IPS-20b (cell line): ENCODE results near the gene TFAM.

Experiments used
- H3K27ac ChIP-seq: one replicate; pipeline ENCODE4 v1.5.1; 2013; ENCODE audit warnings: low read length
- H3K27me3 ChIP-seq: 2 replicates; pipeline ENCODE4 v1.6.1; 2013; ENCODE audit warnings: mild to moderate bottlenecking, low read length, inconsistent platforms; ENCODE audit not compliant: insufficient read depth
- H3K36me3 ChIP-seq: 2 replicates; pipeline ENCODE4 v1.6.1; 2013; ENCODE audit warnings: low read depth, mild to moderate bottlenecking, inconsistent platforms, low read length, moderate library complexity; ENCODE audit not compliant: insufficient read depth
- H3K4me1 ChIP-seq: 2 replicates; pipeline ENCODE4 v1.6.1; 2013; ENCODE audit warnings: mild to moderate bottlenecking, control low read depth, inconsistent platforms, low read length, moderate library complexity; ENCODE audit not compliant: insufficient read depth
- H3K4me3 ChIP-seq: 2 replicates; pipeline ENCODE4 v1.5.1; 2013; ENCODE audit warnings: mild to moderate bottlenecking, low read length, inconsistent platforms
- H3K9ac ChIP-seq: 2 replicates; pipeline ENCODE4 v1.6.1; 2013; ENCODE audit warnings: low read depth, mild to moderate bottlenecking, inconsistent platforms, low read length, moderate library complexity
- H3K9me3 ChIP-seq: 2 replicates; pipeline ENCODE4 v1.6.1; 2013; ENCODE audit warnings: mild to moderate bottlenecking, low read depth, low read length, inconsistent platforms; ENCODE audit not compliant: insufficient read depth

Gene TFAM

DNA sequence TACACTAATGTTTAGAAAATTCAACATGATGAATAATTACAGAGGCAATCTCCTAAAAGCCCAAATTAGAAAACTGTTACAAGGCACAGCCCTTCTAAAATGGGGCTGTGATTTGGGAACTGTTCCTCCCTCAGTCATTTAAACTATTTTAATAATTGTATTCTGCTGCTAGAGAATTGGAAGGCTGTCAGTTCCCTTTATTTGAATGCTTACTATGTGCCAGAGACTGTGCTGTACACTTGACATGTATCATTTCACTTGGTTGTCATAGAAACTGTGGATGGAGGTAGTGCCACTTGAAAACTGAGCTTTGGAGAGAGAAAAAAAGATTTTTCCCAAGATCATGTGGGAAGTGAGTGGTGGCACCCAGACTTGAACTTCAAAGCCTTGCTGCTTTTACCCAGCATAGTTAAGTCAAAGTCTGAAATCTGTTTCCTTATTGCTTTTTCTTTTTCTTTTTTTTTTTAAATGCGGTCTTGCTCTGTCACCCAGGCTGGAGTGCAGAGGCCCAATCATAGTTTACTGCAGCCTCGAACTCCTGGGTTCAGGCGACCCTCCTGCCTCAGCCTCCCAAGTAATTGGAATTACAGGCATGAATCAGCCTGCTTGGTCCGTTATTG, 26.8 kb upstream of the TFAM start:
- H3K4me1 ChIP-seq, result no peaks in the 10 kb centered on the region
- H3K36me3 ChIP-seq, result peaks cover 10% of the 10 kb centered on the region
- no peak overlapping the region for H3K27ac ChIP-seq

GRCh38 chr10:58358947-58359346, 26.3 kb upstream of the TFAM start:
- Histone ChIP-seq H3K9me3 (no peaks in the 10 kb centered on the region), H3K9ac (no peak overlapping the region), H3K4me3 (no peak overlapping the region), H3K27ac (no peak overlapping the region), H3K27me3 (no peaks in the 10 kb centered on the region), H3K4me1 (no peaks in the 10 kb centered on the region), H3K36me3 (peaks cover 15% of the 10 kb centered on the region)

More for the DNA sequence above, 26.8 kb upstream of the TFAM start:
- no peak overlapping the region for H3K9ac ChIP-seq
- no peaks in the 10 kb centered on the region for H3K27me3 ChIP-seq
- H3K9me3 ChIP-seq, result no peaks in the 10 kb centered on the region
- no peak overlapping the region for H3K4me3 ChIP-seq

DNA sequence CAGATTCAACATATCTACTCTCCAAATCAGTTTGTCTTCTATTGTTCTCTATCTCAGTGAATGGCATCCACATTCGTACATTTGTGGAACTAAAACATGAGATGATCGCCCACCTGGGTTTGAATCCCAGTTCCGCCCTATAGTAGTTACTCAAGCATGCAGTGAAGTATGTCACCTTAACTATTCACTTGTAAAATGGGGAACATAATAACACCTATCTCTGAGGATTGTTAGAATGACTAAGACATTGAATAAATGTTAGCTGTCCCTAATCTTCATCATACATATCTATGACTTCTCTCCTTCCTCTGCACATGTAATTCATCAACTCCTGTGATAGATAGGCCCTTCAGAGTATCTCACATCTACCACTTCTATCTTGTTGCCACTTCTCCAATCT, 25.7 kb upstream of the TFAM start:
- Histone ChIP-seq H3K27me3 (no peaks in the 10 kb centered on the region), H3K4me1 (no peaks in the 10 kb centered on the region), H3K36me3 (peaks cover 19% of the 10 kb centered on the region), H3K9ac (no peak overlapping the region), H3K27ac (no peak overlapping the region), H3K4me3 (no peak overlapping the region), H3K9me3 (no peaks in the 10 kb centered on the region)

GRCh38 chr10:58360412-58361004, 24.7 kb upstream of the TFAM start:
- Histone ChIP-seq H3K36me3 (peaks cover 28% of the 10 kb centered on the region), H3K27me3 (no peaks in the 10 kb centered on the region), H3K27ac (no peak overlapping the region), H3K9ac (no peak overlapping the region), H3K4me1 (no peaks in the 10 kb centered on the region), H3K9me3 (no peaks in the 10 kb centered on the region), H3K4me3 (no peak overlapping the region)

GRCh38 chr10:58361353-58361752, 23.9 kb upstream of the TFAM start:
- H3K4me3 ChIP-seq, result no peak overlapping the region
- H3K4me1 ChIP-seq, result no peaks in the 10 kb centered on the region
- H3K27ac ChIP-seq, result no peak overlapping the region
- H3K36me3 ChIP-seq, result peaks cover 28% of the 10 kb centered on the region
- H3K9me3 ChIP-seq, result no peaks in the 10 kb centered on the region
- H3K27me3 ChIP-seq, result no peaks in the 10 kb centered on the region
- H3K9ac ChIP-seq, result no peak overlapping the region

DNA sequence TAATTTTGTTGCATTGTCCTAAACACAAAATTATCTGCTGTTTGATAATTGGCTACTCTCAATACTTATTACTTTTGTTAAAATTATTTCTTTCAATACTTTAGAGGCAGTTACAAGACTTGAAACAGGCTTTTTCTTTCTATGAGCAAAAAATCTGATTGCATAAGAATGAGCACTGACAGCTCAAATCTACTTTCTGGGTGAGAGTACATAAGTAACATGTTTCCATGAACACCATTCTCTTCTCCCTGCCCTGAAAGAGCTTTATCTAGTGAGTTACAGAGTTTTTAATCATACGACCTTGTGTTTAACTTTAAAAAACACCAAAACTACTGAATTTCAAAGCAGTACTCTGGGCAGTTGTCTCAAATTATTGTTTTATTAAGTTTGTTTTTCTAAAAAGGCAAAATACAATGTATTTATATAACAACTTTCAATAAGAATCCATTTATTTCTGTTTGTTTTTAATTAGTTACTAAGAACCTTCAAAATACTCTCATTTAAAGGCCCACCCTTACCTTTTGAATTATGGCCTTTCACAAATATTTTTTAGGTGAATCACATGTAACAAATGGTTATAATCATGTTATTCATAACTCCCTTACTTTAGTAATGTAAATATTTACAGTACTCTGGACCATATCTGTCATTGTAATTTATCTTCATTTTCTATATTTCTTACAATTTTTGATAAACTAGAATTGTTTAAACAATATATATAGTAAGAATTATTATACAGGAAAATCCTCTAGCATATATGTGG, 23.0 kb upstream of the TFAM start:
- Histone ChIP-seq H3K9me3 (no peaks in the 10 kb centered on the region), H3K9ac (no peak overlapping the region), H3K27me3 (no peaks in the 10 kb centered on the region), H3K27ac (no peak overlapping the region), H3K4me3 (no peak overlapping the region), H3K4me1 (no peaks in the 10 kb centered on the region), H3K36me3 (peaks cover 28% of the 10 kb centered on the region)

- H3K27ac ChIP-seq, result no peak overlapping the region
- H3K4me3 ChIP-seq, result no peak overlapping the region
- peaks cover 26% of the 10 kb centered on the region; the same call in 1 of the 2 replicates for H3K36me3 ChIP-seq
- no peaks in the 10 kb centered on the region for H3K27me3 ChIP-seq
- H3K9ac ChIP-seq, result no peak overlapping the region
- H3K4me1 ChIP-seq, result no peaks in the 10 kb centered on the region
- H3K9me3 ChIP-seq, result no peaks in the 10 kb centered on the region
Observed at GRCh38 chr10:58367069-58367468, 18.1 kb upstream of the TFAM start.

DNA sequence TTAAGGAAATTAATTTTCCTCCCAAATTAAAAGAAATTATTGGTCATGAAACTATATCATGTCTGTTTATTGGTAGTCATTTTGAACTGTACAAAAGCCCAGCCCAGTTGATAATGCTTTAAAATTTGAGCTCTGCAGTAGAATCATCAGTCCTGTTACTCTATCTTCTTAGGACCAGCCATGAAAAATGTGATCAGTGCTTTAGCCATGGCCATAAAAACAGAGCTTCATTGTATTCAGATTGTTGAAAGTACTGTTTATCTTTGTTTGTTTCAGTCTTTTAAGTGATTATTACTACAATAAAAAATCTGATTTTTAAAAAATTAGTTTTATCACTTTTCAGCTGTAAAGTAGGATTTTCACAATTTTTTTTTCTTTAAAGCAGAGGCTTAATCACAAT, 13.7 kb upstream of the TFAM start:
- no peak overlapping the region for H3K4me3 ChIP-seq
- no peaks in the 10 kb centered on the region for H3K4me1 ChIP-seq
- H3K27me3 ChIP-seq, result no peaks in the 10 kb centered on the region
- H3K27ac ChIP-seq, result no peak overlapping the region
- H3K36me3 ChIP-seq, result peaks cover 5% of the 10 kb centered on the region; the same call in 1 of the 2 replicates
- H3K9me3 ChIP-seq, result no peaks in the 10 kb centered on the region
- no peak overlapping the region for H3K9ac ChIP-seq

GRCh38 chr10:58372607-58373441, 12.4 kb upstream of the TFAM start:
- H3K27me3 ChIP-seq, result no peaks in the 10 kb centered on the region
- no peak overlapping the region for H3K4me3 ChIP-seq
- H3K36me3 ChIP-seq, result peaks cover 5% of the 10 kb centered on the region; the same call in 1 of the 2 replicates
- H3K9me3 ChIP-seq, result no peaks in the 10 kb centered on the region
- H3K4me1 ChIP-seq, result no peaks in the 10 kb centered on the region
- no peak overlapping the region for H3K9ac ChIP-seq
- no peak overlapping the region for H3K27ac ChIP-seq

DNA sequence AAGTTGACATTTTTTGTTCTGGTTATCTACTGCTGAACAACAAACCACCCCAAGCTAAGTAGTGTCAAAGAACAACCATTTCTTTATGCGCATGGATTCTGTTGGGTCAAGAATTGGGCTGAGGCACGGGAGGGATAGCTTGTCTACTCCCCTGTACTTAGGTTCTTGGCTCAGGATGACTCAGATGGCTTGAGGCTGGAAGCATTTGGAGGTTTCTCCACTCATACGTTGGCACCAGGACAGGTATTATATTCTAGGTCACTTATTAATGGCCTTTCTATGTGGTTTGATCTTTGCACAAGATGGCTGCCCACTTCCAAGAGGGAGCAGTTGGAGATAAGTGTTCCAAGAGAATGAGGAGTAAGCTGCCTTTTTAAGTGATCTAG, 11.8 kb upstream of the TFAM start:
- Histone ChIP-seq H3K36me3 (peaks cover 5% of the 10 kb centered on the region; the same call in 1 of the 2 replicates), H3K9me3 (no peaks in the 10 kb centered on the region), H3K4me3 (no peak overlapping the region), H3K4me1 (no peaks in the 10 kb centered on the region), H3K27me3 (no peaks in the 10 kb centered on the region), H3K9ac (no peak overlapping the region), H3K27ac (no peak overlapping the region)

- Histone ChIP-seq H3K27me3 (peaks cover 9% of the 10 kb centered on the region), H3K4me1 (peaks cover 6% of the 10 kb centered on the region; the same call in 1 of the 2 replicates), H3K4me3 (no peak overlapping the region), H3K27ac (no peak overlapping the region), H3K9me3 (no peaks in the 10 kb centered on the region), H3K36me3 (peaks cover 12% of the 10 kb centered on the region; the same call in 1 of the 2 replicates), H3K9ac (no peak overlapping the region)
Observed at GRCh38 chr10:58382489-58382995, 2.7 kb upstream of the TFAM start.
